ENCODE measurements around the gene ATP13A4. TPM values are rescaled to one million over a fixed set of nuclear protein-coding genes. Genes with fewer than 3 reads are reported as not detected.

ATP13A4 gene
- total and polyA plus RNA-seq, 2 donors (not counting 1 experiment from before 2014, with no cell fraction given), result 1.7 to 6.4 TPM

DNA sequence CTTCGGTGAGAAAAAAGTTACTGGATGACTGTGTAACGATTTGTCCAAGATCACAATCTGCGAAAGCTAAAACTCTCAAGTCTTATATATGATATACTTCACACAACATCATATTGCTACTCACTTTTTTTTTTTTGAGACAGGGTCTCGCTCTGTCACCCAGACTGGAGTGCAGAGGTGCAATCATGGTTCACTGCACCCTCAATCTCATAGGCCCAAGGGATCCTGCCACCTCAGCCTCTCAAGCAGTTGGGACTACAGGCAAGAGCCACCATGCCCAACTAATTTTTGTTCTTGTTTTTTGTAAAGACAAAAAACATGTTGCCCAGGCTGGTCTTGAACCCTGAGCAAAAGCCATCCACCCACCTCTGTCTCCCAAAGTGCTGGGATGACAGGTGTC, 5.4 kb upstream of the ATP13A4 start:
- H3K4me1 ChIP-seq (ENCODE audit: control insufficient read depth in 2 of 2, insufficient read depth in 2 of 2, low read length in 2 of 2), result no peaks in the 10 kb centered on the region
- no peak overlapping the region for H3K9ac ChIP-seq (ENCODE audit: low read length)
- ChIA-PET POLR2A (no interaction called here), CTCF (no interaction called here)
- TF ChIP-seq, protein P1, sequence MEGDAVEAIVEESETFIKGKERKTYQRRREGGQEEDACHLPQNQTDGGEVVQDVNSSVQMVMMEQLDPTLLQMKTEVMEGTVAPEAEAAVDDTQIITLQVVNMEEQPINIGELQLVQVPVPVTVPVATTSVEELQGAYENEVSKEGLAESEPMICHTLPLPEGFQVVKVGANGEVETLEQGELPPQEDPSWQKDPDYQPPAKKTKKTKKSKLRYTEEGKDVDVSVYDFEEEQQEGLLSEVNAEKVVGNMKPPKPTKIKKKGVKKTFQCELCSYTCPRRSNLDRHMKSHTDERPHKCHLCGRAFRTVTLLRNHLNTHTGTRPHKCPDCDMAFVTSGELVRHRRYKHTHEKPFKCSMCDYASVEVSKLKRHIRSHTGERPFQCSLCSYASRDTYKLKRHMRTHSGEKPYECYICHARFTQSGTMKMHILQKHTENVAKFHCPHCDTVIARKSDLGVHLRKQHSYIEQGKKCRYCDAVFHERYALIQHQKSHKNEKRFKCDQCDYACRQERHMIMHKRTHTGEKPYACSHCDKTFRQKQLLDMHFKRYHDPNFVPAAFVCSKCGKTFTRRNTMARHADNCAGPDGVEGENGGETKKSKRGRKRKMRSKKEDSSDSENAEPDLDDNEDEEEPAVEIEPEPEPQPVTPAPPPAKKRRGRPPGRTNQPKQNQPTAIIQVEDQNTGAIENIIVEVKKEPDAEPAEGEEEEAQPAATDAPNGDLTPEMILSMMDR (IDR thresholded peaks at IDR 0.05), result no peak
- no peak for TF ChIP-seq EZH2 (IDR thresholded peaks at IDR 0.05; ENCODE audit: borderline replicate concordance, insufficient read depth, low read depth, low read length, poor library complexity, severe bottlenecking)
- Mint-ChIP-seq H3K9me3 (ENCODE audit: insufficient read depth) (no peaks in the 10 kb centered on the region), H3K27me3 (no peaks in the 10 kb centered on the region), H3K4me3 (no peak overlapping the region), H3K4me1 (no peaks in the 10 kb centered on the region), H3K27ac (no peak overlapping the region)
- H3K4me3 ChIP-seq (ENCODE audit: control extremely low read depth in 1 of 5, extremely low read depth in 1 of 5, insufficient read depth in 1 of 5, low read depth in 2 of 5, low read length in 4 of 5), result no peak overlapping the region
- H3K4me2 ChIP-seq (replicated peaks; ENCODE audit: low read depth, low read length, poor library complexity, severe bottlenecking), result no peak overlapping the region
- H2AFZ ChIP-seq (ENCODE audit: insufficient read depth, low read depth, low read length, poor library complexity, severe bottlenecking), result no peak overlapping the region
- no peaks in the 10 kb centered on the region for H3K36me3 ChIP-seq (replicated peaks in 1 of 2; ENCODE audit: control extremely low read depth in 1 of 2, control insufficient read depth in 1 of 2, extremely low read depth in 1 of 2, insufficient read depth in 2 of 2, low read length in 1 of 2)
- no peaks in the 10 kb centered on the region for H3K79me2 ChIP-seq (ENCODE audit: control insufficient read depth, insufficient read depth, low read length)
- H3K9me3 ChIP-seq (ENCODE audit: control extremely low read depth in 1 of 3, control insufficient read depth in 2 of 3, insufficient read depth in 1 of 3, low read length in 2 of 3), result no peaks in the 10 kb centered on the region
- H3K27me3 ChIP-seq (replicated peaks in 1 of 4; ENCODE audit: control extremely low read depth in 1 of 4, control insufficient read depth in 3 of 4, insufficient read depth in 4 of 4, low read length in 3 of 4), result no peaks in the 10 kb centered on the region
- no CpG with 5 or more reads among the region's 4 CpGs for WGBS (ENCODE audit: insufficient coverage)
- ATAC-seq (ENCODE audit: low read depth), result no peak
- no peak for DNase-seq
- intact Hi-C loops (cut with micrococcal nuclease), result no loop called here
- no peaks in the 10 kb centered on the region for H4K20me1 ChIP-seq (ENCODE audit: control insufficient read depth, insufficient read depth, low read length, poor library complexity, severe bottlenecking)
- no peak overlapping the region for H3K27ac ChIP-seq (ENCODE audit: low read length in 2 of 2)

DNA sequence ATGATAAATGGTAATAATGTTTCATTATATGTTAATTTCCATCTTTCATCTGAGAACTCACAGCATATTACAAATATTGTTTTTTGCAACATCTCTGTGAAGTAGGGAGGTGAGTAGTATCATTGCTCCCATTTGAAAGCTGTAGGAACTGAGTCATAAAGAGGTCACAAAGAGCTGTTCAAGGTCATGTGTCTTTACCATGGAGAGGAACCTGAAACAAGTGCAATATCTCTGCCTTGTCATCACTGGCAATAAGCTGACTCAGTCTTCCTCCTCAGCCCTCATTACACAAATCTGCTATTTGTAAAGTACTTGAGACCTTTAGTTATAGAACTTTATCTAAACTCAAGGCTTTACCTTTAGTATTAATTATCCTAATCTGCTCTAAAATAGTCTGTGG, 4.4 kb upstream of the ATP13A4 start:
- Mint-ChIP-seq H3K9me3 (ENCODE audit: insufficient read depth) (no peaks in the 10 kb centered on the region), H3K4me1 (no peaks in the 10 kb centered on the region), H3K4me3 (no peak overlapping the region), H3K27ac (no peak overlapping the region), H3K27me3 (no peaks in the 10 kb centered on the region)
- no peaks in the 10 kb centered on the region for H3K27me3 ChIP-seq (replicated peaks in 1 of 4; ENCODE audit: control extremely low read depth in 1 of 4, control insufficient read depth in 3 of 4, insufficient read depth in 4 of 4, low read length in 3 of 4)
- H3K9ac ChIP-seq (ENCODE audit: low read length), result no peak overlapping the region
- H3K79me2 ChIP-seq (ENCODE audit: control insufficient read depth, insufficient read depth, low read length), result no peaks in the 10 kb centered on the region
- ChIA-PET CTCF (interaction anchor here (0.8 kb wide), 1 partner anchor 99 kb away, joined by 3 read pairs; no protein-coding TSS in a partner anchor), POLR2A (no interaction called here)
- H3K27ac ChIP-seq (ENCODE audit: low read length in 2 of 2), result no peak overlapping the region
- ATAC-seq (ENCODE audit: low read depth), result no peak
- H2AFZ ChIP-seq (ENCODE audit: insufficient read depth, low read depth, low read length, poor library complexity, severe bottlenecking), result no peak overlapping the region
- intact Hi-C loops (cut with micrococcal nuclease), result no loop called here
- H3K36me3 ChIP-seq (replicated peaks in 1 of 2; ENCODE audit: control extremely low read depth in 1 of 2, control insufficient read depth in 1 of 2, extremely low read depth in 1 of 2, insufficient read depth in 2 of 2, low read length in 1 of 2), result no peaks in the 10 kb centered on the region
- no peak for DNase-seq
- no peak overlapping the region for H3K4me3 ChIP-seq (ENCODE audit: control extremely low read depth in 1 of 5, extremely low read depth in 1 of 5, insufficient read depth in 1 of 5, low read depth in 2 of 5, low read length in 4 of 5)
- H3K4me2 ChIP-seq (replicated peaks; ENCODE audit: low read depth, low read length, poor library complexity, severe bottlenecking), result no peak overlapping the region
- H3K4me1 ChIP-seq (ENCODE audit: control insufficient read depth in 2 of 2, insufficient read depth in 2 of 2, low read length in 2 of 2), result no peaks in the 10 kb centered on the region
- no peak for TF ChIP-seq EZH2 (IDR thresholded peaks at IDR 0.05; ENCODE audit: borderline replicate concordance, insufficient read depth, low read depth, low read length, poor library complexity, severe bottlenecking)
- TF ChIP-seq, protein P1 (IDR thresholded peaks at IDR 0.05), result no peak
- no peaks in the 10 kb centered on the region for H3K9me3 ChIP-seq (ENCODE audit: control extremely low read depth in 1 of 3, control insufficient read depth in 2 of 3, insufficient read depth in 1 of 3, low read length in 2 of 3)
- no peaks in the 10 kb centered on the region for H4K20me1 ChIP-seq (ENCODE audit: control insufficient read depth, insufficient read depth, low read length, poor library complexity, severe bottlenecking)
